Measurements from ENCODE around the gene ELL3. TPM values are rescaled to one million over a fixed set of nuclear protein-coding genes. Genes with fewer than 3 reads are reported as not detected.

The ELL3 gene
- total RNA-seq, 1 donor from 2014 or later: 3.8 TPM

DNA sequence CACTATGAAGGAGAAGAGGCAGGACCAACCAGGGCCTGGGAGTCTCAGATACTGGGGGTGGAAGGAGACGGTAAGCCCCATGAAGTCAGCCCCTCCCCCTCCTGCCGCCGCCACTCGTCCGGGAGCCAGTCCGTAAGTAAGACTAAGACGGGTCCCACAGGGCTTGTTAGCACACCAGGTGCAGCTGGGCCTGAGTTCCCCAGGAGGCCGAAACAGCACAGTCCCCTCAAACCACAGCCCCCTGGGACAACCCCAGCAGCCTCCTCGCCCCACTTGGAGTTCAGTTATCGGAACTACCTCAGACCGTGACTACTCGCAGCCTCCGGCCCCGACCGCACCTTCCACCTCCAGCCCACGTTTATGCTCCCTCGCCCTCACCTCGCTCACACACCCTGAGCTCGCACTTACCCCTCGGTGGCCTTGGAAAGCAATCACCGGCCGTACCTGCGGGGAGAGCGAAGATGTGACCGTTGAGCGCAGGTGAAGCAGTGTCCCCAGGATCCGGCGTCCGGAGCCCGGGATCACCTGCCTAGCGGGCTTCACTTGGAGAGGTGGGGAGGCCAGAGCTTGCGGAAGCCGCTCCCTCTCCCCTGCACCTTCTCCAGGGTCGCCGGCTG, 557 bp downstream of the ELL3 start:
- Histone ChIP-seq H4K20me1 (ENCODE audit: insufficient read depth, low read length) (peaks cover 24% of the 10 kb centered on the region), H3K4me3 (ENCODE audit: insufficient read depth, low read depth, low read length) (peak overlapping the region; percentile 81), H3K27ac (ENCODE audit: low read depth, low read length) (no peak overlapping the region), H3K79me2 (ENCODE audit: insufficient read depth, low read length) (no peaks in the 10 kb centered on the region), H3K4me1 (ENCODE audit: insufficient read depth, low read length) (peaks cover 8% of the 10 kb centered on the region), H3K4me2 (ENCODE audit: low read length) (peak overlapping the region; percentile 93), H2AFZ (ENCODE audit: low read depth, low read length) (peak overlapping the region; percentile 30), H3K9me3 (ENCODE audit: insufficient read depth, low read depth, low read length) (no peaks in the 10 kb centered on the region), H3K36me3 (ENCODE audit: insufficient read depth, low read length) (peaks cover 25% of the 10 kb centered on the region), H3K9ac (ENCODE audit: low read length) (peak overlapping the region; percentile 75), H3K27me3 (ENCODE audit: insufficient read depth, low read length) (no peaks in the 10 kb centered on the region)
- peaks cover 5% of the 10 kb centered on the region for H3K36me3 Mint-ChIP-seq (ENCODE audit: low read depth, unreplicated experiment)
- H3K4me1 Mint-ChIP-seq (ENCODE audit: low read depth, unreplicated experiment): no peaks in the 10 kb centered on the region
- no peak for TF ChIP-seq EZH2 (IDR thresholded peaks at IDR 0.05; ENCODE audit: insufficient read depth, low read length)
- TF ChIP-seq, protein P1, sequence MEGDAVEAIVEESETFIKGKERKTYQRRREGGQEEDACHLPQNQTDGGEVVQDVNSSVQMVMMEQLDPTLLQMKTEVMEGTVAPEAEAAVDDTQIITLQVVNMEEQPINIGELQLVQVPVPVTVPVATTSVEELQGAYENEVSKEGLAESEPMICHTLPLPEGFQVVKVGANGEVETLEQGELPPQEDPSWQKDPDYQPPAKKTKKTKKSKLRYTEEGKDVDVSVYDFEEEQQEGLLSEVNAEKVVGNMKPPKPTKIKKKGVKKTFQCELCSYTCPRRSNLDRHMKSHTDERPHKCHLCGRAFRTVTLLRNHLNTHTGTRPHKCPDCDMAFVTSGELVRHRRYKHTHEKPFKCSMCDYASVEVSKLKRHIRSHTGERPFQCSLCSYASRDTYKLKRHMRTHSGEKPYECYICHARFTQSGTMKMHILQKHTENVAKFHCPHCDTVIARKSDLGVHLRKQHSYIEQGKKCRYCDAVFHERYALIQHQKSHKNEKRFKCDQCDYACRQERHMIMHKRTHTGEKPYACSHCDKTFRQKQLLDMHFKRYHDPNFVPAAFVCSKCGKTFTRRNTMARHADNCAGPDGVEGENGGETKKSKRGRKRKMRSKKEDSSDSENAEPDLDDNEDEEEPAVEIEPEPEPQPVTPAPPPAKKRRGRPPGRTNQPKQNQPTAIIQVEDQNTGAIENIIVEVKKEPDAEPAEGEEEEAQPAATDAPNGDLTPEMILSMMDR (IDR thresholded peaks at IDR 0.05; ENCODE audit: insufficient read depth, low read depth, low read length): no peak
- no peaks in the 10 kb centered on the region for H3K27me3 Mint-ChIP-seq (ENCODE audit: low read depth, unreplicated experiment)
- H3K4me3 Mint-ChIP-seq (ENCODE audit: unreplicated experiment): peak overlapping the region; percentile 82
- H3K27ac Mint-ChIP-seq (ENCODE audit: unreplicated experiment): peak overlapping the region; percentile 53
- FAIRE-seq: no peak
- peaks cover 3% of the 10 kb centered on the region for H3K9me3 Mint-ChIP-seq (ENCODE audit: unreplicated experiment)
- DNase-seq (ENCODE audit: low read depth): no peak

DNA sequence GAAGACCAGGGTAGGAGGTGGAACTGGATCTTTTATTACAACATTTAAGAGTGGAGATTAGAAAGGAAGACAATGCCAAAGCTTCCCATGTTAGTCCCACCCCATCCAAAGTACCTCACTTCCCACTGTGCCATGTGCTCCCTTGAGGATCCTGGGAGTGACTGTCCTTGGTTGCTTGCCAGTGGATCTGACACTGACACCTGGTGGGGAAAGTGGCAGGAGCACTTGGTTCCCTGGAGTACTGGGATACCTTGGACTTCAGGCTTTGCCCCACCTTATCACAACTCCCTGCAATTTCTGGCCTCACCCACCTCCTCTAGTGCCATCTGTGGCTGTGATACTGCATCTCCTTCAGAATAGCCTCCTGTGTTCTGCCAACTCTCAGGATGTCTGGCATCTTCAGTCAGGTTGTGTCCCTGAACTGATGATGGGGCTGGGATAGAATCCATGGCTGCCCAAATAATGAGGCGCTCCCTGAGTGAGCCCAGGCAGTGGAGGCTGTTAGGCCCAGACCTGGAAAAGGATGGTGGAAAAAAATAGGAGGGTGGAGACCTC, 1.3 kb downstream of the ELL3 start:
- peak overlapping the region; percentile 82 for H3K4me3 Mint-ChIP-seq (ENCODE audit: unreplicated experiment)
- peak overlapping the region; percentile 64 for H3K27ac Mint-ChIP-seq (ENCODE audit: unreplicated experiment)
- Histone ChIP-seq H3K79me2 (ENCODE audit: insufficient read depth, low read length) (no peaks in the 10 kb centered on the region), H3K9ac (ENCODE audit: low read length) (no peak overlapping the region), H4K20me1 (ENCODE audit: insufficient read depth, low read length) (peaks cover 29% of the 10 kb centered on the region), H3K9me3 (ENCODE audit: insufficient read depth, low read depth, low read length) (no peaks in the 10 kb centered on the region), H3K27ac (ENCODE audit: low read depth, low read length) (no peak overlapping the region), H3K27me3 (ENCODE audit: insufficient read depth, low read length) (no peaks in the 10 kb centered on the region), H3K4me3 (ENCODE audit: insufficient read depth, low read depth, low read length) (no peak overlapping the region), H2AFZ (ENCODE audit: low read depth, low read length) (no peak overlapping the region), H3K36me3 (ENCODE audit: insufficient read depth, low read length) (peaks cover 31% of the 10 kb centered on the region), H3K4me1 (ENCODE audit: insufficient read depth, low read length) (peaks cover 8% of the 10 kb centered on the region), H3K4me2 (ENCODE audit: low read length) (peak overlapping the region; percentile 93)
- no peaks in the 10 kb centered on the region for H3K9me3 Mint-ChIP-seq (ENCODE audit: unreplicated experiment)
- no peaks in the 10 kb centered on the region for H3K4me1 Mint-ChIP-seq (ENCODE audit: low read depth, unreplicated experiment)
- DNase-seq (ENCODE audit: low read depth) (peak; percentile 34), FAIRE-seq (no peak)
- TF ChIP-seq EZH2 (IDR thresholded peaks at IDR 0.05; ENCODE audit: insufficient read depth, low read length): no peak
- TF ChIP-seq, protein P1 (IDR thresholded peaks at IDR 0.05; ENCODE audit: insufficient read depth, low read depth, low read length): peak; percentile 29
- no peaks in the 10 kb centered on the region for H3K27me3 Mint-ChIP-seq (ENCODE audit: low read depth, unreplicated experiment)
- H3K36me3 Mint-ChIP-seq (ENCODE audit: low read depth, unreplicated experiment): peaks cover 8% of the 10 kb centered on the region

DNA sequence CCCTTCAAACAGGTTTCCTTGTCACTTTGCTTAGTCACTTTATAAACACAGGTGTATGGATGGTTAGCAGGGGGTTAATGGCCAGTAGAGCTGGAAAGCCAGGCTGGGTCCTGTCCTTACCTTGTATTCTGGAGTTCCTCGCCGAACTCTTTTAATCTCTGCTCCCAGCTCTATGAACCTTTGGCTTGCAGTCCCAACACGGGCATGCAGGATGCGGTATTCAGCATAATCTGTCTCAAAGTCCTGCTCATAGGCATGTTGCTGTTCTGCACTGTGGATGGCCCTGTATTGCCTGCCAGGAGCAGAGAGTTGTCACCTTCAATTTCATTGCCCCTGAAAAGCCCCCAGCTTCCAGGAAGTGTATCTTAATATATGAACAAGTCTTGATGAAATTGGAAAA, 2.7 kb downstream of the ELL3 start:
- Mint-ChIP-seq H3K9me3 (ENCODE audit: unreplicated experiment) (no peaks in the 10 kb centered on the region), H3K27me3 (ENCODE audit: low read depth, unreplicated experiment) (no peaks in the 10 kb centered on the region), H3K4me1 (ENCODE audit: low read depth, unreplicated experiment) (no peaks in the 10 kb centered on the region), H3K27ac (ENCODE audit: unreplicated experiment) (no peak overlapping the region), H3K36me3 (ENCODE audit: low read depth, unreplicated experiment) (peaks cover 15% of the 10 kb centered on the region), H3K4me3 (ENCODE audit: unreplicated experiment) (no peak overlapping the region)
- no peak overlapping the region for H3K4me2 ChIP-seq (ENCODE audit: low read length)
- H3K27me3 ChIP-seq (ENCODE audit: insufficient read depth, low read length): no peaks in the 10 kb centered on the region
- H3K9ac ChIP-seq (ENCODE audit: low read length): no peak overlapping the region
- no peak overlapping the region for H3K27ac ChIP-seq (ENCODE audit: low read depth, low read length)
- no peaks in the 10 kb centered on the region for H3K9me3 ChIP-seq (ENCODE audit: insufficient read depth, low read depth, low read length)
- no peak overlapping the region for H3K4me3 ChIP-seq (ENCODE audit: insufficient read depth, low read depth, low read length)
- DNase-seq (ENCODE audit: low read depth) (no peak), FAIRE-seq (no peak)
- H3K36me3 ChIP-seq (ENCODE audit: insufficient read depth, low read length): peaks cover 43% of the 10 kb centered on the region
- peaks cover 8% of the 10 kb centered on the region for H3K4me1 ChIP-seq (ENCODE audit: insufficient read depth, low read length)
- H3K79me2 ChIP-seq (ENCODE audit: insufficient read depth, low read length): no peaks in the 10 kb centered on the region
- no peak overlapping the region for H2AFZ ChIP-seq (ENCODE audit: low read depth, low read length)
- TF ChIP-seq, protein P1 (IDR thresholded peaks at IDR 0.05; ENCODE audit: insufficient read depth, low read depth, low read length): no peak
- no peak for TF ChIP-seq EZH2 (IDR thresholded peaks at IDR 0.05; ENCODE audit: insufficient read depth, low read length)
- peaks cover 39% of the 10 kb centered on the region for H4K20me1 ChIP-seq (ENCODE audit: insufficient read depth, low read length)

Measured in astrocyte (in vitro differentiated cells and primary cell).